IMR-90 (cell line): ENCODE data around the gene TMEM145. TPM values are rescaled to one million over a fixed set of nuclear protein-coding genes. Genes with fewer than 3 reads are reported as not detected.

ENCODE experiments used
- ATAC-seq: fragments of 200-7000 bp; cut with Tn5 transposase; 2 replicates; pipeline ENCODE4 v1.9.1; 2020; ENCODE audit warnings: low read depth, mild to moderate bottlenecking, moderate library complexity
- BruUV-seq: library from RNA; stranded (reverse); fragments of 400-500 nt; replicated peaks from 2 replicates; lab custom pipeline; 2021; lab: Mats Ljungman, UMichigan
- CTCF ChIA-PET: fragments of 300-600 bp; formaldehyde crosslinking; extraction: SDS; loops from one replicate; lab custom pipeline; 2021; ENCODE audit warnings: antibody characterized with exemption; lab: Yijun Ruan, JAX
- POLR2A ChIA-PET: fragments of 300-600 bp; sonication (Branson Sonifier 250); formaldehyde crosslinking; loops from one replicate; lab custom pipeline; 2022; ENCODE audit warnings: antibody characterized with exemption; ENCODE audit not compliant: unreplicated experiment; lab: Charles Lee
- DNase-seq: peaks from one replicate; pipeline ENCODE4 v3.0.0; 2013
- H2AFZ ChIP-seq: replicated peaks from 2 replicates; pipeline ENCODE3; 2013; ENCODE audit warnings: low read length, mild to moderate bottlenecking; ENCODE audit not compliant: poor library complexity
- H2AK5ac ChIP-seq: 2 replicates; pipeline ENCODE4 v1.6.1; 2013; ENCODE audit warnings: low read depth, low read length, inconsistent platforms
- H2AK9ac ChIP-seq: replicated peaks from 2 replicates; pipeline ENCODE3; 2013; ENCODE audit warnings: mild to moderate bottlenecking, low read depth, low read length, moderate library complexity; ENCODE audit not compliant: poor library complexity
- H2BK120ac ChIP-seq: 2 replicates; pipeline ENCODE4 v1.6.1; 2013; ENCODE audit warnings: low read depth, low read length, inconsistent platforms
- H2BK15ac ChIP-seq: 3 replicates; pipeline ENCODE4 v1.6.1; 2013; ENCODE audit warnings: low read depth, low read length, inconsistent platforms
- H2BK20ac ChIP-seq: 2 replicates; pipeline ENCODE4 v1.6.1; 2013; ENCODE audit warnings: low read depth, mild to moderate bottlenecking, inconsistent platforms, low read length, moderate library complexity
- H2BK5ac ChIP-seq: 2 replicates; pipeline ENCODE4 v1.6.1; 2013; ENCODE audit warnings: mild to moderate bottlenecking, low read depth, low read length, inconsistent platforms; ENCODE audit not compliant: poor library complexity, severe bottlenecking
- H3K14ac ChIP-seq: replicated peaks from 2 replicates; pipeline ENCODE4 v1.6.1; 2013; ENCODE audit warnings: low read depth, low read length, inconsistent platforms
- H3K18ac ChIP-seq: 2 replicates; pipeline ENCODE4 v1.6.1; 2013; ENCODE audit warnings: low read depth, low read length, control low read depth
- H3K23ac ChIP-seq: 2 replicates; pipeline ENCODE4 v1.6.1; 2013; ENCODE audit warnings: low read depth, low read length, inconsistent platforms
- H3K27ac ChIP-seq: 2 replicates; pipeline ENCODE4 v1.5.1; 2013; ENCODE audit warnings: mild to moderate bottlenecking, control low read depth, low read length; ENCODE audit not compliant: insufficient read depth
- H3K27me3 ChIP-seq: 2 replicates; pipeline ENCODE4 v1.6.1; 2013; ENCODE audit warnings: low read length; ENCODE audit not compliant: control insufficient read depth, insufficient read depth
- H3K36me3 ChIP-seq: 2 replicates; pipeline ENCODE4 v1.6.1; 2013; ENCODE audit warnings: low read length, mixed read lengths; ENCODE audit not compliant: control insufficient read depth, insufficient read depth
- H3K4ac ChIP-seq: 2 replicates; pipeline ENCODE4 v1.6.1; 2013; ENCODE audit warnings: low read depth, low read length, inconsistent platforms
- H3K4me1 ChIP-seq: 2 replicates; pipeline ENCODE4 v1.6.1; 2013; ENCODE audit warnings: low read length, mixed read lengths; ENCODE audit not compliant: control insufficient read depth, insufficient read depth
- H3K4me2 ChIP-seq: 2 replicates; pipeline ENCODE4 v1.6.1; 2013; ENCODE audit warnings: low read depth, mild to moderate bottlenecking, control low read depth, low read length, moderate library complexity
- H3K4me3 ChIP-seq: 2 replicates; pipeline ENCODE4 v1.5.1; 2013; ENCODE audit warnings: low read depth, mild to moderate bottlenecking, control low read depth, low read length, moderate library complexity; ENCODE audit not compliant: insufficient read depth
- H3K56ac ChIP-seq: 2 replicates; pipeline ENCODE4 v1.6.1; 2013; ENCODE audit warnings: low read length, inconsistent platforms; ENCODE audit not compliant: insufficient read depth; ENCODE audit errors: extremely low read depth
- H3K79me1 ChIP-seq, 2 experiments: 2 replicates each; pipeline ENCODE4 v1.6.1; 2013; ENCODE audit warnings: low read length in 2 of 2, inconsistent platforms in 1 of 2, low read depth in 1 of 2
- H3K9ac ChIP-seq: 2 replicates; pipeline ENCODE4 v1.6.1; 2013; ENCODE audit warnings: low read depth, low read length, control low read depth
- H3K9me1 ChIP-seq: 2 replicates; pipeline ENCODE4 v1.6.1; 2013; ENCODE audit warnings: low read length, inconsistent platforms; ENCODE audit not compliant: insufficient read depth
- H3K9me3 ChIP-seq: 2 replicates; pipeline ENCODE4 v1.6.1; 2013; ENCODE audit warnings: low read length; ENCODE audit not compliant: control insufficient read depth, insufficient read depth
- H4K20me1 ChIP-seq: 2 replicates; pipeline ENCODE4 v1.6.1; 2013; ENCODE audit warnings: low read length, inconsistent platforms; ENCODE audit not compliant: insufficient read depth
- H4K5ac ChIP-seq: 2 replicates; pipeline ENCODE4 v1.6.1; 2013; ENCODE audit warnings: mild to moderate bottlenecking, low read depth, low read length, control low read depth
- H4K8ac ChIP-seq, 2 experiments: 2 replicates each; pipeline ENCODE4 v1.6.1; 2013; ENCODE audit warnings: low read depth in 2 of 2, low read length in 2 of 2, control low read depth in 1 of 2, inconsistent platforms in 1 of 2
- H4K91ac ChIP-seq: 2 replicates; pipeline ENCODE4 v1.6.1; 2013; ENCODE audit warnings: low read depth, low read length, inconsistent platforms; ENCODE audit not compliant: insufficient read depth
- CEBPB ChIP-seq: IDR thresholded peaks from 2 replicates; pipeline ENCODE4 v1.6.1; 2012; ENCODE audit warnings: low read depth, low read length, improper control_type of control experiment
- MXI1 ChIP-seq: IDR thresholded peaks from 2 replicates; pipeline ENCODE4 v1.6.1; 2012; ENCODE audit warnings: low read depth, mild to moderate bottlenecking, low read length, moderate library complexity, borderline replicate concordance
- RCOR1 ChIP-seq: IDR thresholded peaks from 2 replicates; pipeline ENCODE4 v1.6.1; 2012; ENCODE audit warnings: mild to moderate bottlenecking, low read length, improper control_type of control experiment; ENCODE audit not compliant: insufficient replicate concordance
- WGBS, 2 experiments: methylation state at CpG; one replicate each; pipeline versions ENCODE4 v1.1.5 to v1.1.7; 2013; ENCODE audit warnings: missing lambda C conversion rate in 2 of 2; ENCODE audit not compliant: insufficient read length in 1 of 2; ENCODE audit errors: extremely low coverage in 2 of 2; 5-methylcytosine and 5-hydroxymethylcytosine counted together
- dilution Hi-C: fragments of 300-500 bp; cut with HindIII; formaldehyde crosslinking; loops from one replicate; pipeline ENCODE4 v1.14.3; 2018; ENCODE audit warnings: low sequenced_read_pairs; ENCODE audit not compliant: unreplicated experiment
- in situ Hi-C: fragments of 300-500 bp; cut with MboI; formaldehyde crosslinking; loops from 3 replicates; pipeline ENCODE4 v1.14.3; 2019; ENCODE audit warnings: low sequenced_read_pairs, inconsistent platforms, mixed read lengths
- intact Hi-C: fragments of 100-400 bp; cut with micrococcal nuclease; formaldehyde crosslinking; loops from 2 replicates; pipeline ENCODE4 v1.10.0; 2022
- polyA plus RNA-seq, 3 experiments: library from polyadenylated mRNA; depleted of rRNA; stranded (reverse); fragments of >200 nt; gene quantifications; 2 replicates each; pipeline ENCODE4 v1.2.3, GENCODE V29; 2012; ENCODE audit warnings: low replicate concordance in 1 of 3
- total RNA-seq: library from RNA; depleted of rRNA; stranded (reverse); fragments of >200 nt; gene quantifications from 2 replicates; pipeline ENCODE4 v1.2.3, GENCODE V29; 2012

Gene TMEM145
- total and polyA plus RNA-seq, 2 of the 4 experiments (the other 2 are of a cell fraction): under 0.01 to 0.41 TPM

DNA sequence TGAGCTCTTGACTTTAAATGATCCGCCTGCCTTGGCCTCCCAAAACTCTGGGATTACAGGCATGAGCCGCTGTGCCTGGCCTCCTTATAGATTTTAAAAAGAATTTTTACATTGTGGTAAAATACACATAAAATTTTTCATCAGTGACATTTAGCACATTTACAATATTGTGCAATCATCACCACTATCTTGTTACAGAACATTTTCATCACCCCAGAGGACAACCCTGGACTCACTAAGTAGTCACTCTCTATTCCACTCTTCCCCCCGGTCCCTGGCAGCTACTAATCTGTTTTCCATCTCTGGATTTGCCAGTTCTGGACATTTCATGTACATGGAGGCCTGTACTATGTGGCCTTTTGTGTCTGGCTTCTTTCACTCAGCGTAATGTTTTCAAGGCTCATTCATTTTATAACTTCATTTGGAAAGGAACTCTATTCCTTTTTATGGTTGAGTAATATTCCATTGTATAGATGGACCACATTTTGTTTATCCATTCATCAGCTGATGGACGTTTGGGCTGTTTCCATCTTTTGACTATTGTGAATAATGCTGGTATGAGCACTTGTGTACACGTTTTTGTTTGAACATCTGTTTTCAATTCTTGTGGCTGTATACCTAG is 32.2 kb downstream of the TMEM145 start:
- H2BK120ac ChIP-seq: no peak overlapping the region
- no peak overlapping the region for H3K9ac ChIP-seq
- ATAC-seq (peak; percentile 53), DNase-seq (peak; percentile 38)
- H2AK9ac ChIP-seq: no peak overlapping the region
- no peak overlapping the region for H3K18ac ChIP-seq
- H4K20me1 ChIP-seq: no peaks in the 10 kb centered on the region
- peaks cover 18% of the 10 kb centered on the region; the same call in 1 of the 2 replicates for H3K36me3 ChIP-seq
- dilution Hi-C loops: no loop called here
- no peak overlapping the region for H3K27ac ChIP-seq
- no peak overlapping the region for H2AK5ac ChIP-seq
- no peak overlapping the region for H2BK5ac ChIP-seq
- H3K4me3 ChIP-seq: no peak overlapping the region
- in situ Hi-C loops: no loop called here
- H3K23ac ChIP-seq: no peak overlapping the region
- no CpG with 5 or more reads among the region's 6 CpGs for WGBS, 2 experiments
- H3K27me3 ChIP-seq: no peaks in the 10 kb centered on the region
- no peaks in the 10 kb centered on the region; the same call in 1 of the 2 replicates for H3K4me1 ChIP-seq
- no peak overlapping the region for H3K4me2 ChIP-seq
- no TSS peak for BruUV-seq
- no peak overlapping the region for H3K14ac ChIP-seq
- POLR2A ChIA-PET: no interaction called here
- no peak overlapping the region for H4K8ac ChIP-seq
- H3K4ac ChIP-seq: no peak overlapping the region
- H4K91ac ChIP-seq: no peak overlapping the region
- H4K5ac ChIP-seq: no peak overlapping the region
- H2BK20ac ChIP-seq: no peak overlapping the region
- TF ChIP-seq CEBPB (peak; percentile 93), RCOR1 (no peak), MXI1 (no peak)
- H3K9me1 ChIP-seq: no peaks in the 10 kb centered on the region; the same call in 1 of the 2 replicates
- H3K56ac ChIP-seq: no peak overlapping the region
- no peak overlapping the region for H2BK15ac ChIP-seq
- intact Hi-C loops: no loop called here
- no peak overlapping the region for H2AFZ ChIP-seq
- no peaks in the 10 kb centered on the region for H3K79me1 ChIP-seq
- H3K9me3 ChIP-seq: no peaks in the 10 kb centered on the region
- CTCF ChIA-PET: no interaction called here
